Omental fat pad (tissue), 4 donors: ENCODE results near the gene CCDC86. TPM values are rescaled to one million over a fixed set of nuclear protein-coding genes. Genes with fewer than 3 reads are reported as not detected.

Experiments
- ATAC-seq: fragments of 150-250 bp; one replicate; pipeline ENCODE4 v1.9.1; 2016; ENCODE audit warnings: mild to moderate bottlenecking, moderate library complexity; ENCODE audit not compliant: low FRiP score
- DNase-seq: peaks from one replicate; pipeline ENCODE4 v3.0.0-alpha.2; 2019; ENCODE audit warnings: low spot score
- total RNA-seq, 4 donors: library from RNA; depleted of rRNA; stranded (reverse); fragments of >200 nt; gene quantifications; one replicate each; pipeline ENCODE4 v1.1.0, GENCODE V29; 2016
- TF ChIP-seq, protein P1 (sequence below), 3 donors: fragments of 450-650 bp; IDR thresholded peaks; one replicate each; pipeline ENCODE4 v1.5.1; 2016 to 2017; ENCODE audit warnings: antibody characterized with exemption in 3 of 3, mild to moderate bottlenecking in 3 of 3, moderate library complexity in 2 of 3

CCDC86 gene
- total RNA-seq, 4 donors from 2014 or later, result 17.5 to 68.6 (median 22.5) TPM

DNA sequence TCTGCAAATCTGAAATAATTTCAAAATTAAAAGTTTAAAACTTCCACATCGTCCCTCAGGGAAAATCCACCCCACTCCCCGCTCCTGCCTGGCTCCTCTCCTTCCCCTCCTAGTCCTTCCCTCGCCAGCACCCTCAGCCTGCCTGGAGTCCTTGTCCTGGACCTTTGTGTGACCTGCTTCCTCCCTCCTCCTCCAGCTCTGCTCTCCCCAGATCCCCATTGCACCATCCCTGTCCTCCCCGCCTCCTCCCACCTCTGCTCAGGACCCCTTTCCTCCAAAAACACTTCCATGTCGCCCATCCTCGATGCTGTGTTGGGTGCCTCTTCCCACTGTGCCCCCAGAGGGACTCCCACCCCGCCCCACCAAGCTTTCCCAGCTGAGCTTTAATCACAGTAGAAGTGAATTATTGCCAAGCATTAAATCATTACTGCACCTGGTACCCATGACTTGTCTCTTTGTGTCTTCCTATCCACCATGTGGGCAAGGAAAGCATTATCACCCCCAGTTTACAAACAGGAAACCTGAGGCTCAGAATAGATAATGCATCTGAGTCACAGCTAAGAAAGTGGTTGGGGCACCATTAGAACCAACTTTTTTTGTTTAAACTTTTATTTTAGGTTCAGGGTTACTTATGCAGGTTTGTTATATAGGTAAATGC, 23.1 kb downstream of the CCDC86 start:
- no peak for DNase-seq
- ATAC-seq, result no peak
- TF ChIP-seq, protein P1, sequence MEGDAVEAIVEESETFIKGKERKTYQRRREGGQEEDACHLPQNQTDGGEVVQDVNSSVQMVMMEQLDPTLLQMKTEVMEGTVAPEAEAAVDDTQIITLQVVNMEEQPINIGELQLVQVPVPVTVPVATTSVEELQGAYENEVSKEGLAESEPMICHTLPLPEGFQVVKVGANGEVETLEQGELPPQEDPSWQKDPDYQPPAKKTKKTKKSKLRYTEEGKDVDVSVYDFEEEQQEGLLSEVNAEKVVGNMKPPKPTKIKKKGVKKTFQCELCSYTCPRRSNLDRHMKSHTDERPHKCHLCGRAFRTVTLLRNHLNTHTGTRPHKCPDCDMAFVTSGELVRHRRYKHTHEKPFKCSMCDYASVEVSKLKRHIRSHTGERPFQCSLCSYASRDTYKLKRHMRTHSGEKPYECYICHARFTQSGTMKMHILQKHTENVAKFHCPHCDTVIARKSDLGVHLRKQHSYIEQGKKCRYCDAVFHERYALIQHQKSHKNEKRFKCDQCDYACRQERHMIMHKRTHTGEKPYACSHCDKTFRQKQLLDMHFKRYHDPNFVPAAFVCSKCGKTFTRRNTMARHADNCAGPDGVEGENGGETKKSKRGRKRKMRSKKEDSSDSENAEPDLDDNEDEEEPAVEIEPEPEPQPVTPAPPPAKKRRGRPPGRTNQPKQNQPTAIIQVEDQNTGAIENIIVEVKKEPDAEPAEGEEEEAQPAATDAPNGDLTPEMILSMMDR (IDR thresholded peaks at IDR 0.05), result no peak

DNA sequence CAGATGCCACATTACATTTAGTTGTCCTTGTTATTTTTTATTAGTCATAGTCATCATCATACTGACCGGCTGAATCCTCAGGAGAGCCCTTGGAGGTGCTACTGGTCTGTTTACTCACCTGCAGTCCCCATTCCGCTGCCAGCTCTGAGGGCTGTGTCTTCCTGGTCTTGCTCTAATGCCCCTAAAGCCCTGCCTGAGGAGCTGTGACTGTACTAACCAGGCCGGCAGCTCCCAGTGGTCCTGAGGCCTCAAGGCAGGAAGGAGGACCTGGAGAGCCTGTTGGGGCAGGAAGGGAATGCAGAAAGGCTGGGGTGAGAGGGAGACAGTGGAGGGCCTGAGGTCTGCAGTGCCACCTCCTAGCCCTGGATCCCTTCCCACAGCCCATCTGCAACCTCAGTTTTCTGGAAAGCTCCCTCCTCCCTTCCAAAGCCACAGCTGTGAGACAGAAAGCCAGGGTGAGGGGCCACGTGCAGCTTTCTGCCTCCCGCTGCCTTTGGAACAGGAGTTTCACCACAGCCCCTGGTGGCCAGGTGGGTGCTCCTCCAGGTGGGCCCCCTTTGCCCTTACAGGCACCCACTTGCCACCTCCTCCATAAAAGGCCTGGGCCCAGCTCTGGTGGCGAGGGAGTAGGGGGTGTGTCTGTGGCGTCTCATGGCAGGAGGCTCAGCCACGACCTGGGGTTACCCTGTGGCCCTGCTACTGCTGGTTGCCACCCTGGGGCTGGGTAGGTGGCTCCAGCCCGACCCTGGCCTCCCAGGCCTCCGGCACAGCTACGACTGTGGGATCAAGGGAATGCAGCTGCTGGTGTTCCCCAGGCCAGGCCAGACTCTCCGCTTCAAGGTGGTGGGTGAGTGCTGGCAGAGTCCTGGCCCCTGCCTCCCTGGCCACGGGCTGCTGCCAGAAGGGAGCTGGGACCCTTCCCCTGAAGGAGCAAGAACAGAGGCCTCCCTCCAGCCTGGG, 25.3 kb downstream of the CCDC86 start, which contains the start of gene ZP1:
Gene ZP1, plus strand, starts transcription at position 632 of the 960 bp plus-strand sequence. Its CDS starts 20 bp downstream, at position 652.
- DNase-seq (no peak), ATAC-seq (no peak)
- TF ChIP-seq, protein P1 (IDR thresholded peaks at IDR 0.05), result no peak

DNA sequence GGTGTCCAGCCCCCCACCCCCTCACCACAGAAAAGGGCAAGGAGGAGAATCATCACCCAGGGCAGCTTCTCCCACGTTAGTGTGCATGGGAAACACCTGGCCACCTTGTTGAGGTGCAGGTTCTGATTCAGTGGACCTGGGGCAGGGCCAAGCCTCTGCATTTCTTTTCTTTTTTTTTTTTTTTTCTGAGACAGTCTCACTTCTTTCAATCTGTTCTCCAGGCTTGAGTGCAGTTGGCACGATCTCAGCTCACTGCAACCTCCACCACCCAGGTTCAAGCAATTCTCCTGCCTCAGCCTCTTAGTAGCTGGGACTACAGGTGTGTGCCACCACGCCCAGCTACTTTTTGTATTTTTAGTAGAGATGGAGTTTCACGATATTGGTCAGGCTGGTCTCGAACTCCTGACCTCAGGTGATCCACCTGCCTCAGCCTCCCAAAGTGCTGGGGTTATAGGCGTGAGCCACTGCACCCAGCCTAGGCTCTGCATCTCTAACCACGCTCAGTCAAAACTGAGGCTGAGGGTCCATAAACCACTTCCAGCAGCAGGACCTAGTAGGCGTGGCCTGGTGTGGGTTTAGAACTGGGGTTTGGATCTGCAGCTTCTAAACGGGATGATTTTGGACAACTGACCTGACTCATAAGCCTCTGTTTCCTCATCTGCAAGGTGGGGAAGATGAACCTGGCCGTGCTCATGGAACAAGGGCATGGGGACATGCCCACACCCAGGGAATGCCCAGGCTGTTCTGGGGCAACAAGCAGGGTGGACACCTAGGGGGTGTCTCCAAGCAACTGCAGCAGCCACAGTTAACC, 26.2 kb downstream of the CCDC86 start:
- ATAC-seq (no peak), DNase-seq (no peak)
- TF ChIP-seq, protein P1 (IDR thresholded peaks at IDR 0.05), result no peak

- ATAC-seq (no peak), DNase-seq (no peak)
- TF ChIP-seq, protein P1 (IDR thresholded peaks at IDR 0.05), result no peak
Measured at GRCh38 chr11:60868682-60869450, 27.0 kb downstream of the CCDC86 start.

GRCh38 chr11:60869451-60869825, 27.5 kb downstream of the CCDC86 start:
- ATAC-seq (no peak), DNase-seq (no peak)
- TF ChIP-seq, protein P1 (IDR thresholded peaks at IDR 0.05), result no peak

DNA sequence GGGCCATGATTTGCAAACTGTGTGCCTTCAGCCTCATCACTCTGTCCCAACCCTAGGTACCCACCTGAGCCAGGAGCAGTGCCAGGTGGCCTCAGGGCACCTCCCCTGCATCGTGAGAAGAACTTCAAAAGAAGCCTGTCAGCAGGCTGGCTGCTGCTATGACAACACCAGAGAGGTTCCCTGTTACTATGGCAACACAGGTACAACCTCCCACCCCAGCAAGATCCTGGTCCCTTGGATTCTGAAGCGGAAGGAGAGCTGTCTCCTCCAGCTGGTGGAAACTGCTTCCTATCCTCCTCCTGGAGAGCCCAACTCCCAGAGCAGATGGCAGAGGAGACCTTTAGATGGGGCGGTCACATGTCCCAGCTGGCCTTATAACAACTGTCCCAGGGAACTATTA, 28.4 kb downstream of the CCDC86 start:
- DNase-seq (no peak), ATAC-seq (no peak)
- TF ChIP-seq, protein P1 (IDR thresholded peaks at IDR 0.05), result no peak
